ENCODE measurements around the gene HHAT.

The HHAT gene

GRCh38 chr1:210684466-210685294 lies 356.0 kb downstream of the HHAT start:
- ATAC-seq (ENCODE audit: insufficient read depth, low read depth) = no peak
- Histone ChIP-seq H3K27me3 (ENCODE audit: insufficient read depth, low read length, poor library complexity) (no peaks in the 10 kb centered on the region), H3K9me3 (ENCODE audit: insufficient read depth, low read length, severe bottlenecking) (no peaks in the 10 kb centered on the region), H2AFZ (ENCODE audit: low read depth, low read length) (no peak overlapping the region), H3K9ac (ENCODE audit: low read depth, low read length) (no peak overlapping the region), H3K4me1 (ENCODE audit: insufficient read depth, low read length) (no peaks in the 10 kb centered on the region), H3K4me2 (ENCODE audit: insufficient read depth, low read length) (no peak overlapping the region), H3K79me2 (ENCODE audit: insufficient read depth, low read length) (no peaks in the 10 kb centered on the region), H3K27ac (ENCODE audit: low read length) (no peak overlapping the region), H3K4me3 (ENCODE audit: low read depth in 1 of 2, low read length in 2 of 2) (no peak overlapping the region), H4K20me1 (ENCODE audit: insufficient read depth, low read length) (no peaks in the 10 kb centered on the region), H3K36me3 (ENCODE audit: insufficient read depth, low read length) (no peaks in the 10 kb centered on the region)
- no peak for DNase-seq
- no peak for TF ChIP-seq EZH2 (IDR thresholded peaks at IDR 0.05; ENCODE audit: borderline replicate concordance, low read depth, low read length, severe bottlenecking)
- TF ChIP-seq, protein P1, sequence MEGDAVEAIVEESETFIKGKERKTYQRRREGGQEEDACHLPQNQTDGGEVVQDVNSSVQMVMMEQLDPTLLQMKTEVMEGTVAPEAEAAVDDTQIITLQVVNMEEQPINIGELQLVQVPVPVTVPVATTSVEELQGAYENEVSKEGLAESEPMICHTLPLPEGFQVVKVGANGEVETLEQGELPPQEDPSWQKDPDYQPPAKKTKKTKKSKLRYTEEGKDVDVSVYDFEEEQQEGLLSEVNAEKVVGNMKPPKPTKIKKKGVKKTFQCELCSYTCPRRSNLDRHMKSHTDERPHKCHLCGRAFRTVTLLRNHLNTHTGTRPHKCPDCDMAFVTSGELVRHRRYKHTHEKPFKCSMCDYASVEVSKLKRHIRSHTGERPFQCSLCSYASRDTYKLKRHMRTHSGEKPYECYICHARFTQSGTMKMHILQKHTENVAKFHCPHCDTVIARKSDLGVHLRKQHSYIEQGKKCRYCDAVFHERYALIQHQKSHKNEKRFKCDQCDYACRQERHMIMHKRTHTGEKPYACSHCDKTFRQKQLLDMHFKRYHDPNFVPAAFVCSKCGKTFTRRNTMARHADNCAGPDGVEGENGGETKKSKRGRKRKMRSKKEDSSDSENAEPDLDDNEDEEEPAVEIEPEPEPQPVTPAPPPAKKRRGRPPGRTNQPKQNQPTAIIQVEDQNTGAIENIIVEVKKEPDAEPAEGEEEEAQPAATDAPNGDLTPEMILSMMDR (IDR thresholded peaks at IDR 0.05; ENCODE audit: borderline replicate concordance, extremely low read depth, low read length, poor library complexity, severe bottlenecking) = no peak

DNA sequence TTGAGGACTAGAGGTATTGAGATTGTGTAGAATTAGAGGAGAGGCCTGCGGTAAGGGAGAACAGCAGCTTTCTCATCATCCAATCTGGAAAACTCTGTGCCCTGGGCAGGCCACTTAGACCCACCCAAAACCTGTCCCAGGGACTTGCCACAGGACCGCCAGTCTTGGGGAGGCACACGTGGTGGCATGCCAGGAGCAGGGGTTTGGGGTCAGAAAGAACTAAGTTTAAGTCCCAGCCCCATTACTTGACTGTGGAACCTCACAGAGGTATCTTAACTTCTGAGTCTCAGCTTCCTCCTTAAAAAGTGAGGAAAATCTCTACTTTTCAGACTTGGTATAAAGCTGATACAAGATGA lies 356.6 kb downstream of the HHAT start:
- ATAC-seq (ENCODE audit: insufficient read depth, low read depth) (no peak), DNase-seq (no peak)
- Histone ChIP-seq H4K20me1 (ENCODE audit: insufficient read depth, low read length) (no peaks in the 10 kb centered on the region), H3K9ac (ENCODE audit: low read depth, low read length) (no peak overlapping the region), H3K79me2 (ENCODE audit: insufficient read depth, low read length) (no peaks in the 10 kb centered on the region), H3K4me1 (ENCODE audit: insufficient read depth, low read length) (no peaks in the 10 kb centered on the region), H3K27ac (ENCODE audit: low read length) (no peak overlapping the region), H3K4me2 (ENCODE audit: insufficient read depth, low read length) (no peak overlapping the region), H3K36me3 (ENCODE audit: insufficient read depth, low read length) (no peaks in the 10 kb centered on the region), H2AFZ (ENCODE audit: low read depth, low read length) (no peak overlapping the region), H3K9me3 (ENCODE audit: insufficient read depth, low read length, severe bottlenecking) (no peaks in the 10 kb centered on the region), H3K27me3 (ENCODE audit: insufficient read depth, low read length, poor library complexity) (no peaks in the 10 kb centered on the region), H3K4me3 (ENCODE audit: low read depth in 1 of 2, low read length in 2 of 2) (no peak overlapping the region)
- TF ChIP-seq EZH2 (IDR thresholded peaks at IDR 0.05; ENCODE audit: borderline replicate concordance, low read depth, low read length, severe bottlenecking) = no peak
- TF ChIP-seq, protein P1 (IDR thresholded peaks at IDR 0.05; ENCODE audit: borderline replicate concordance, extremely low read depth, low read length, poor library complexity, severe bottlenecking) = no peak

GRCh38 chr1:210686841-210687240 lies 358.1 kb downstream of the HHAT start:
- Histone ChIP-seq H3K9me3 (ENCODE audit: insufficient read depth, low read length, severe bottlenecking) (no peaks in the 10 kb centered on the region), H3K79me2 (ENCODE audit: insufficient read depth, low read length) (no peaks in the 10 kb centered on the region), H4K20me1 (ENCODE audit: insufficient read depth, low read length) (no peaks in the 10 kb centered on the region), H3K4me1 (ENCODE audit: insufficient read depth, low read length) (no peaks in the 10 kb centered on the region), H3K27me3 (ENCODE audit: insufficient read depth, low read length, poor library complexity) (no peaks in the 10 kb centered on the region), H3K4me3 (ENCODE audit: low read depth in 1 of 2, low read length in 2 of 2) (no peak overlapping the region), H3K4me2 (ENCODE audit: insufficient read depth, low read length) (no peak overlapping the region), H3K27ac (ENCODE audit: low read length) (no peak overlapping the region), H3K36me3 (ENCODE audit: insufficient read depth, low read length) (no peaks in the 10 kb centered on the region), H3K9ac (ENCODE audit: low read depth, low read length) (no peak overlapping the region), H2AFZ (ENCODE audit: low read depth, low read length) (no peak overlapping the region)
- ATAC-seq (ENCODE audit: insufficient read depth, low read depth) = no peak
- DNase-seq = no peak
- TF ChIP-seq, protein P1 (IDR thresholded peaks at IDR 0.05; ENCODE audit: borderline replicate concordance, extremely low read depth, low read length, poor library complexity, severe bottlenecking) = no peak
